Measurements from ENCODE around the gene RASD2.

The RASD2 gene

GRCh38 chr22:35542157-35542938 is 1.7 kb downstream of the RASD2 start:
- no peak for DNase-seq

GRCh38 chr22:35542939-35543516 is 2.4 kb downstream of the RASD2 start:
- DNase-seq = no peak

- no peak for DNase-seq
These were observed 3.1 kb downstream of the RASD2 start for GRCh38 chr22:35543702-35544101.

- DNase-seq = no peak
These were observed 3.6 kb downstream of the RASD2 start for GRCh38 chr22:35544189-35544588.

GRCh38 chr22:35544827-35545226 is 4.2 kb downstream of the RASD2 start:
- no peak for DNase-seq

- no peak for DNase-seq
These were observed 6.3 kb downstream of the RASD2 start for GRCh38 chr22:35546886-35547285.

- no peak for DNase-seq
These were observed 7.5 kb downstream of the RASD2 start for GRCh38 chr22:35547987-35548721.

GRCh38 chr22:35548722-35549112 is 8.1 kb downstream of the RASD2 start:
- DNase-seq = no peak

- no peak for DNase-seq
These were observed 8.7 kb downstream of the RASD2 start for GRCh38 chr22:35549328-35549727.

GRCh38 chr22:35551549-35552177 is 11.0 kb downstream of the RASD2 start:
- DNase-seq = no peak

- peak; percentile 87 to 88 for DNase-seq
These were observed 11.7 kb downstream of the RASD2 start for GRCh38 chr22:35552196-35552842.

GRCh38 chr22:35552846-35553245 is 12.2 kb downstream of the RASD2 start:
- no peak for DNase-seq

- no peak for DNase-seq
These were observed 12.7 kb downstream of the RASD2 start for GRCh38 chr22:35553341-35553740.

- DNase-seq = no peak
These were observed 13.7 kb downstream of the RASD2 start for GRCh38 chr22:35554297-35554845.

GRCh38 chr22:35555483-35555890 is 14.9 kb downstream of the RASD2 start:
- DNase-seq = no peak

GRCh38 chr22:35555946-35556547 is 15.4 kb downstream of the RASD2 start:
- no peak for DNase-seq

GRCh38 chr22:35556666-35557065 is 16.0 kb downstream of the RASD2 start:
- no peak for DNase-seq

GRCh38 chr22:35558031-35558430 is 17.4 kb downstream of the RASD2 start:
- DNase-seq = no peak

- DNase-seq = no peak
These were observed 18.1 kb downstream of the RASD2 start for GRCh38 chr22:35558719-35559118.

- DNase-seq = no peak
These were observed 18.8 kb downstream of the RASD2 start for GRCh38 chr22:35559354-35560005.

- DNase-seq = no peak
These were observed 19.7 kb downstream of the RASD2 start for GRCh38 chr22:35560366-35560765.

- DNase-seq = no peak
These were observed 20.2 kb downstream of the RASD2 start for GRCh38 chr22:35560824-35561223.

Data from activated T-cell treated with anti-CD3 and anti-CD28 coated beads, Interleukin-2, amount 50 U/mL, for 48 hours (primary cell).